AG04449 (cell line): Measurements from ENCODE around the gene WDR12.
"Not testable (repeated sequence)": the region's sequence is repeated elsewhere in the genome, so short reads cannot be mapped to it uniquely, and the experiment has no call there.

Source experiments
- CTCF ChIA-PET: fragments of 350-600 bp; formaldehyde crosslinking; extraction: SDS; loops from one replicate; lab custom pipeline; 2021; ENCODE audit warnings: antibody characterized with exemption; lab: Yijun Ruan, JAX
- POLR2A ChIA-PET: fragments of 400-600, 350-600 bp; formaldehyde crosslinking; extraction: SDS; loops from one replicate; lab custom pipeline; 2020; ENCODE audit warnings: antibody characterized with exemption, inconsistent platforms; lab: Yijun Ruan, JAX
- DNase-seq: peaks from one replicate; pipeline ENCODE4 v3.0.0-alpha.2; 2010; ENCODE audit warnings: low read depth, low spot score
- H3K4me3 ChIP-seq: 2 replicates; pipeline ENCODE4 v1.5.1; 2011; ENCODE audit warnings: low read depth, mild to moderate bottlenecking, control low read depth, low read length
- TF ChIP-seq, protein P1 (sequence below): IDR thresholded peaks from one replicate; pipeline ENCODE4 v1.5.1; 2011; ENCODE audit warnings: mild to moderate bottlenecking, moderate library complexity, low read length, control low read depth, inconsistent platforms; ENCODE audit not compliant: insufficient read depth; ENCODE audit errors: missing control alignments

Gene WDR12

GRCh38 chr2:202911512-202912341, at the start of gene WDR12, which contains the start of gene CARF:
Gene WDR12, minus strand, starts transcription at chr2:202911673. Its CDS starts 197 bp downstream, at chr2:202911476.
Gene CARF, plus strand, starts transcription at chr2:202912275. Its CDS starts 29,628 bp downstream, at chr2:202941903.
- DNase-seq = peak; percentile 63
- CTCF ChIA-PET = interaction anchor here (1.1 to 1.7 kb wide), 4 partner anchors 41 to 904 kb away, joined by 3 to 8 read pairs (median 4); no protein-coding TSS in a partner anchor
- TF ChIP-seq, protein P1, sequence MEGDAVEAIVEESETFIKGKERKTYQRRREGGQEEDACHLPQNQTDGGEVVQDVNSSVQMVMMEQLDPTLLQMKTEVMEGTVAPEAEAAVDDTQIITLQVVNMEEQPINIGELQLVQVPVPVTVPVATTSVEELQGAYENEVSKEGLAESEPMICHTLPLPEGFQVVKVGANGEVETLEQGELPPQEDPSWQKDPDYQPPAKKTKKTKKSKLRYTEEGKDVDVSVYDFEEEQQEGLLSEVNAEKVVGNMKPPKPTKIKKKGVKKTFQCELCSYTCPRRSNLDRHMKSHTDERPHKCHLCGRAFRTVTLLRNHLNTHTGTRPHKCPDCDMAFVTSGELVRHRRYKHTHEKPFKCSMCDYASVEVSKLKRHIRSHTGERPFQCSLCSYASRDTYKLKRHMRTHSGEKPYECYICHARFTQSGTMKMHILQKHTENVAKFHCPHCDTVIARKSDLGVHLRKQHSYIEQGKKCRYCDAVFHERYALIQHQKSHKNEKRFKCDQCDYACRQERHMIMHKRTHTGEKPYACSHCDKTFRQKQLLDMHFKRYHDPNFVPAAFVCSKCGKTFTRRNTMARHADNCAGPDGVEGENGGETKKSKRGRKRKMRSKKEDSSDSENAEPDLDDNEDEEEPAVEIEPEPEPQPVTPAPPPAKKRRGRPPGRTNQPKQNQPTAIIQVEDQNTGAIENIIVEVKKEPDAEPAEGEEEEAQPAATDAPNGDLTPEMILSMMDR = no peak
- POLR2A ChIA-PET = interaction anchor here (0.7 to 1.1 kb wide), 3 partner anchors 36 to 327 kb away, joined by 3 read pairs; partner anchors contain the start of genes CYP20A1 and ICA1L
- H3K4me3 ChIP-seq = peak within 1 kb of the TSS; percentile 99

GRCh38 chr2:202960524-202960923, 49.1 kb upstream of the WDR12 start:
- no peak overlapping the region for H3K4me3 ChIP-seq
- POLR2A ChIA-PET = no interaction called here
- CTCF ChIA-PET = no interaction called here
- TF ChIP-seq, protein P1 = no peak
- no peak for DNase-seq

DNA sequence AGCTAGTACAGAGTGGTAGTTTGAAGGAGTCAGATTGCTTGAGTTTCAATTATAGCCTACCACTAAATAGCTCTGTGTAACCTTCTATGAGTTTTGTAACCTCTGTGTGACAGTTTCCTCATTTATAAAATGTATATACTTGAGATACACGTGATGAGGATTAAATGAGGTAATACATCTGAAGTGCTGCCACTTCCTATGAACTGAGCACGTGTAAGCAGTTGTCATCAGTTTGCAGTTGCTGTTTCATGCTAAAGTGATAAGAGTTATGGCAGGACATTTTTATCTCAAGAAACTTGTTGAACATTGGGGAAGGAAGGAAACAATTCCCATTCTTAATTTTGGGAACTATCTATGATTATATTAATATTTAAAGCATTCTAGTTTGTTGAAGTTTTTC, 39.1 kb upstream of the WDR12 start:
- CTCF ChIA-PET = no interaction called here
- POLR2A ChIA-PET = no interaction called here
- no peak for DNase-seq
- no peak overlapping the region for H3K4me3 ChIP-seq
- TF ChIP-seq, protein P1 = no peak

DNA sequence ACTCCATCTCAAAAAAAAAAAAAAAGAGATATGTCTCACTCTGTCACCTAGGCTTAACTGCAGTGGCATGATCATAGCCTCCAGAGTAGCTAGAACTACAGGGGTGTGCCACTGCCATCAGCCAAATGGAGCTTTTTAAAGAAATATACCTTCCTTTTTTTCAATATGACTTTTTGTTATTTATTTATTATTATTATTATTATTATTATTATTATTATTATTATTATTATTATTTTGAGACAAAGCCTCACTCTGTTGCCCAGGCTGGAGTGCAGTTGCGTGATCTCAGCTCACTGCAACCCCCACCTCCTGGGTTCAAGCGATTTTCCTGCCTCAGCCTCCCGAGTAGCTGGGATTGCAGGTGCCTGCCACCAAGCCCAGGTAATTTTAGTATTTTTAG, 37.9 kb upstream of the WDR12 start:
- POLR2A ChIA-PET, DNase-seq, H3K4me3 ChIP-seq, CTCF ChIA-PET: not testable (repeated sequence)

GRCh38 chr2:202945497-202945896, 34.0 kb upstream of the WDR12 start:
- ChIA-PET CTCF (interaction anchor here (1.0 kb wide), 1 partner anchor 17 kb away, joined by 3 read pairs; no protein-coding TSS in a partner anchor), POLR2A (no interaction called here)
- TF ChIP-seq, protein P1 = no peak
- H3K4me3 ChIP-seq = no peak overlapping the region
- no peak for DNase-seq

DNA sequence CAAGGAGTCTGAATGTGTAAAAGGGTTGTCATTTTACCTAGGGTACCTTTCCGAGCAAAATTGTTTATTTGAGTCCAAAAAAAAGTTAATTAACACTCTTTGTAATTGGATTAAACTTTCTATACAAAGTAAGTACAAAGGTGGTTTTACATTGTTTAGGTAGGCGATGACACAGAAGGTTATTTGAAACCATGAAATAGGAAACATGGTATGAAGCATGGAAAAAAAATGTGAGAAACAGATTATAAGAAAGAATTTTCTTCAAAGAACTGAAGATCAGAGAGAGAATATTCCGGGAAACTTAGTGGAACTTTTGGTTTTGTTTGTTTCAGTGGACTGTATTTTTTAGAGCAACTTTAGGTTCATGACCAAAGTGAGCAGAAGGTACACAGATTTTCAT, 33.3 kb upstream of the WDR12 start:
- no peak for DNase-seq
- ChIA-PET CTCF (interaction anchor here (1.0 kb wide), 1 partner anchor 17 kb away, joined by 3 read pairs; no protein-coding TSS in a partner anchor), POLR2A (no interaction called here)
- TF ChIP-seq, protein P1 = no peak
- no peak overlapping the region for H3K4me3 ChIP-seq
